ENCODE results near the gene DHX16. TPM values are rescaled to one million over a fixed set of nuclear protein-coding genes. Genes with fewer than 3 reads are reported as not detected.

DHX16 gene
- total and polyA plus RNA-seq, 9 of the 15 experiments (the other 6 are each of a cell fraction or from before 2014, with no cell fraction given) = 14.6 to 66.1 (median 47.5) TPM

DNA sequence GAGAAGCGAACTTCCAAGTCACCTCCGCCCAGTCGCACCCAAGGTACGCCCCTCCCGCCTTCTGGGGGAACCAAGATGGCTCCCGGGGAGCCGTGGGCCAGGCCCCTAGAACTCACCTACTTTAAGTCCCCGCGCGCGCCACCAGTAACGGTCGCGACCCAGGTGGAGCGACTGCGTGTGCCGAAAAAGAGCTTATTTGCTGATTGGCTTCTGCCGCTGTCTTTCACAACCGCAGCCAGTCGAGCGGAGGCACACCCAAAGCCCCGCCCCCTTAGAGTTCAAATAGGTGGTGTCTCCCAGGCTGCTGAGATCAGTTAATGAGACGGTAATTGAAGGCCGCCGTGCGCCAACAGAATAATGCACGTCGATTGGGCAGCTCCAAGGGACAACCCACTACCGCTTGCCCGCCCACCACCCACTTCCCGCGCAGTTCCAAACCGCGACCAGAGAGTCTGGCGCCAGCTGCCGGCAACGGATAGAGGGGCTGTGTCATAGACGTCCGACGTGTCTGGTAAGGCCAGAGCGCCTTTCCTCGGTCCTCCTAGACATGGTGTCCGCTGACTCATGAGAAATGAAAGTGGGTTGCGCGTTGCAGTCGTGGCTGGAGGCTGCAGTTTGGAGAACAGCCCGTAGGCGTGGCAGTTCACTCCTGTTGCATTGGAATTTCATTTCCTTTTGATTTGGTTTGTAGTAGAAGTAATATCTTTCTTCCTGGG lies 44.5 kb upstream of the DHX16 start, which contains the start of gene MDC1 (continued):
- 0 out of 2 replicates have a peak, but pooled peaks have one; percentile 52 for TF ChIP-seq ARID3A (IDR thresholded peaks at IDR 0.05; ENCODE audit: borderline replicate concordance, low read depth, low read length)
- TF ChIP-seq, protein P1, sequence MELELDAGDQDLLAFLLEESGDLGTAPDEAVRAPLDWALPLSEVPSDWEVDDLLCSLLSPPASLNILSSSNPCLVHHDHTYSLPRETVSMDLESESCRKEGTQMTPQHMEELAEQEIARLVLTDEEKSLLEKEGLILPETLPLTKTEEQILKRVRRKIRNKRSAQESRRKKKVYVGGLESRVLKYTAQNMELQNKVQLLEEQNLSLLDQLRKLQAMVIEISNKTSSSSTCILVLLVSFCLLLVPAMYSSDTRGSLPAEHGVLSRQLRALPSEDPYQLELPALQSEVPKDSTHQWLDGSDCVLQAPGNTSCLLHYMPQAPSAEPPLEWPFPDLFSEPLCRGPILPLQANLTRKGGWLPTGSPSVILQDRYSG (tag; conservative IDR thresholded peaks at IDR 0.05; ENCODE audit: low read depth) = no peak
- no peak for TF ChIP-seq NELFE (IDR thresholded peaks at IDR 0.05; ENCODE audit: insufficient read depth, insufficient read length)
- peak; percentile 86 for TF ChIP-seq HMGN3 (IDR thresholded peaks at IDR 0.05; ENCODE audit: borderline replicate concordance, extremely low read depth, insufficient read length, low read depth, low read length)
- no peak for TF ChIP-seq KHSRP (IDR thresholded peaks at IDR 0.05)
- TF ChIP-seq ZBTB17 (CRISPR knock-in tag; IDR thresholded peaks at IDR 0.05) = 0 out of 2 replicates have a peak, but pooled peaks have one; percentile 21
- no peak for TF ChIP-seq ZKSCAN8 (CRISPR knock-in tag; IDR thresholded peaks at IDR 0.05)
- TF ChIP-seq E2F1 (CRISPR knock-in tag; IDR thresholded peaks at IDR 0.05) = peak; percentile 100
- peak; percentile 96 for TF ChIP-seq FOSL1 (tag; conservative IDR thresholded peaks at IDR 0.05)
- TF ChIP-seq NR4A1 (CRISPR knock-in tag; IDR thresholded peaks at IDR 0.05) = peak; percentile 7; the same call in 1 of the 2 replicates
- TF ChIP-seq NR4A1 (tag; IDR thresholded peaks at IDR 0.05) = no peak
- TF ChIP-seq, protein P2, sequence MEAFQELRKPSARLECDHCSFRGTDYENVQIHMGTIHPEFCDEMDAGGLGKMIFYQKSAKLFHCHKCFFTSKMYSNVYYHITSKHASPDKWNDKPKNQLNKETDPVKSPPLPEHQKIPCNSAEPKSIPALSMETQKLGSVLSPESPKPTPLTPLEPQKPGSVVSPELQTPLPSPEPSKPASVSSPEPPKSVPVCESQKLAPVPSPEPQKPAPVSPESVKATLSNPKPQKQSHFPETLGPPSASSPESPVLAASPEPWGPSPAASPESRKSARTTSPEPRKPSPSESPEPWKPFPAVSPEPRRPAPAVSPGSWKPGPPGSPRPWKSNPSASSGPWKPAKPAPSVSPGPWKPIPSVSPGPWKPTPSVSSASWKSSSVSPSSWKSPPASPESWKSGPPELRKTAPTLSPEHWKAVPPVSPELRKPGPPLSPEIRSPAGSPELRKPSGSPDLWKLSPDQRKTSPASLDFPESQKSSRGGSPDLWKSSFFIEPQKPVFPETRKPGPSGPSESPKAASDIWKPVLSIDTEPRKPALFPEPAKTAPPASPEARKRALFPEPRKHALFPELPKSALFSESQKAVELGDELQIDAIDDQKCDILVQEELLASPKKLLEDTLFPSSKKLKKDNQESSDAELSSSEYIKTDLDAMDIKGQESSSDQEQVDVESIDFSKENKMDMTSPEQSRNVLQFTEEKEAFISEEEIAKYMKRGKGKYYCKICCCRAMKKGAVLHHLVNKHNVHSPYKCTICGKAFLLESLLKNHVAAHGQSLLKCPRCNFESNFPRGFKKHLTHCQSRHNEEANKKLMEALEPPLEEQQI (IDR thresholded peaks at IDR 0.05) = no peak
- TF ChIP-seq, protein P3, sequence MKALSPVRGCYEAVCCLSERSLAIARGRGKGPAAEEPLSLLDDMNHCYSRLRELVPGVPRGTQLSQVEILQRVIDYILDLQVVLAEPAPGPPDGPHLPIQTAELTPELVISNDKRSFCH (CRISPR knock-in tag; IDR thresholded peaks at IDR 0.05) = no peak
- TF ChIP-seq, protein P3 (tag; IDR thresholded peaks at IDR 0.05) = no peak
- TF ChIP-seq, protein P4, sequence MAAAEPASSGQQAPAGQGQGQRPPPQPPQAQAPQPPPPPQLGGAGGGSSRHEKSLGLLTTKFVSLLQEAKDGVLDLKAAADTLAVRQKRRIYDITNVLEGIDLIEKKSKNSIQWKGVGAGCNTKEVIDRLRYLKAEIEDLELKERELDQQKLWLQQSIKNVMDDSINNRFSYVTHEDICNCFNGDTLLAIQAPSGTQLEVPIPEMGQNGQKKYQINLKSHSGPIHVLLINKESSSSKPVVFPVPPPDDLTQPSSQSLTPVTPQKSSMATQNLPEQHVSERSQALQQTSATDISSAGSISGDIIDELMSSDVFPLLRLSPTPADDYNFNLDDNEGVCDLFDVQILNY (CRISPR knock-in tag; IDR thresholded peaks at IDR 0.05) = peak; percentile 83; the same call in 1 of the 2 replicates

Data from K562 (cell line).